ENCODE measurements around the gene PATJ.

The PATJ gene

DNA sequence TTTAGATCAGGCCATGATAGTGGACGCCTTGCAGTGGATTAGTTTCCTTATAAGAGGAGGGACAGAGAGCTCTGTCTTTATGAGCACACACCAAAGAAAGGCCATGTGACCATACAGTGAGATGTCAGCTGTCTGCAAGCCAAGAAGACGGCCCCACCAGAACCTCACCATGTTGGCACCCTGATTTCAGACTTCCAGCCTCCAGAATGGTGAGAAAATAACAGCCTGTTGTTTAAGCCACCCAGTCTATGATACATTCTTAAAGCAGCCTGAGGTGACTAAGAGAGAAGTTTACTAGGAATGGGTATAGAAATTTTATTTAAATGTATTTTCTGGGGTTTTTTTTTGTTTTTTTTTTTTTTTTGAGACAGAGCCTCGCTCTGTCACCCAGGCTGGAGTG, 481.9 kb downstream of the PATJ start:
- Histone ChIP-seq H3K4me2 (ENCODE audit: insufficient read depth, low read length) (no peak overlapping the region), H4K20me1 (ENCODE audit: insufficient read depth, low read length) (no peaks in the 10 kb centered on the region), H3K27ac (ENCODE audit: low read length) (no peak overlapping the region), H3K4me1 (ENCODE audit: insufficient read depth, low read length) (no peaks in the 10 kb centered on the region), H3K36me3 (ENCODE audit: insufficient read depth, low read length) (no peaks in the 10 kb centered on the region), H2AFZ (ENCODE audit: low read depth, low read length) (no peak overlapping the region), H3K9ac (ENCODE audit: low read depth, low read length) (no peak overlapping the region), H3K79me2 (ENCODE audit: insufficient read depth, low read length) (no peaks in the 10 kb centered on the region), H3K27me3 (ENCODE audit: insufficient read depth, low read length, poor library complexity) (no peaks in the 10 kb centered on the region), H3K9me3 (ENCODE audit: insufficient read depth, low read length, severe bottlenecking) (no peaks in the 10 kb centered on the region), H3K4me3 (ENCODE audit: low read depth in 1 of 2, low read length in 2 of 2) (no peak overlapping the region)
- no peak for ATAC-seq (ENCODE audit: insufficient read depth, low read depth)
- DNase-seq: no peak
- TF ChIP-seq, protein P1, sequence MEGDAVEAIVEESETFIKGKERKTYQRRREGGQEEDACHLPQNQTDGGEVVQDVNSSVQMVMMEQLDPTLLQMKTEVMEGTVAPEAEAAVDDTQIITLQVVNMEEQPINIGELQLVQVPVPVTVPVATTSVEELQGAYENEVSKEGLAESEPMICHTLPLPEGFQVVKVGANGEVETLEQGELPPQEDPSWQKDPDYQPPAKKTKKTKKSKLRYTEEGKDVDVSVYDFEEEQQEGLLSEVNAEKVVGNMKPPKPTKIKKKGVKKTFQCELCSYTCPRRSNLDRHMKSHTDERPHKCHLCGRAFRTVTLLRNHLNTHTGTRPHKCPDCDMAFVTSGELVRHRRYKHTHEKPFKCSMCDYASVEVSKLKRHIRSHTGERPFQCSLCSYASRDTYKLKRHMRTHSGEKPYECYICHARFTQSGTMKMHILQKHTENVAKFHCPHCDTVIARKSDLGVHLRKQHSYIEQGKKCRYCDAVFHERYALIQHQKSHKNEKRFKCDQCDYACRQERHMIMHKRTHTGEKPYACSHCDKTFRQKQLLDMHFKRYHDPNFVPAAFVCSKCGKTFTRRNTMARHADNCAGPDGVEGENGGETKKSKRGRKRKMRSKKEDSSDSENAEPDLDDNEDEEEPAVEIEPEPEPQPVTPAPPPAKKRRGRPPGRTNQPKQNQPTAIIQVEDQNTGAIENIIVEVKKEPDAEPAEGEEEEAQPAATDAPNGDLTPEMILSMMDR (IDR thresholded peaks at IDR 0.05; ENCODE audit: borderline replicate concordance, extremely low read depth, low read length, poor library complexity, severe bottlenecking): no peak
- no peak for TF ChIP-seq EZH2 (IDR thresholded peaks at IDR 0.05; ENCODE audit: borderline replicate concordance, low read depth, low read length, severe bottlenecking)

DNA sequence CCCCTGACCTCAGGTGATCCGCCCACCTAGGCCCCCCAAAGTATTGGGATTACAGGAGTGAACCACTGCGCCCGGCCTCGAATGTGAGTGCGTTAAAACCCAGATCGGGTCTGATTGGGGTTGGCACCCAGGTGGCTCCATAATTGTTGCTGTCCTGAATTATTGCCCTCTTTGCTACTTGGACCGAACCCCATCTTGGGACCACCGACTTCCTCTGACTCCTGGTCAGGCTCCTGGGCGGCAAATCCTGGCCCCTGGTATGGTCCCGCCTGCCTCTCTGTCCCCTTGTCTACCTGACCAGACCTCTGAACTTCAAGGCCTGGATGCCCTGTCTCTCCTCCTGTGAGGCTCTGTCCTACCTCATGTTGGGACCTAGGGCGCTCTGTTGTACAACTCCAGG, 485.2 kb downstream of the PATJ start:
- Histone ChIP-seq H3K9me3 (ENCODE audit: insufficient read depth, low read length, severe bottlenecking) (no peaks in the 10 kb centered on the region), H3K79me2 (ENCODE audit: insufficient read depth, low read length) (no peaks in the 10 kb centered on the region), H3K36me3 (ENCODE audit: insufficient read depth, low read length) (no peaks in the 10 kb centered on the region), H3K27ac (ENCODE audit: low read length) (no peak overlapping the region), H3K4me2 (ENCODE audit: insufficient read depth, low read length) (no peak overlapping the region), H2AFZ (ENCODE audit: low read depth, low read length) (no peak overlapping the region), H3K9ac (ENCODE audit: low read depth, low read length) (no peak overlapping the region), H4K20me1 (ENCODE audit: insufficient read depth, low read length) (no peaks in the 10 kb centered on the region), H3K27me3 (ENCODE audit: insufficient read depth, low read length, poor library complexity) (peaks cover 7% of the 10 kb centered on the region), H3K4me1 (ENCODE audit: insufficient read depth, low read length) (no peaks in the 10 kb centered on the region), H3K4me3 (ENCODE audit: low read depth in 1 of 2, low read length in 2 of 2) (no peak overlapping the region)
- DNase-seq: no peak
- no peak for ATAC-seq (ENCODE audit: insufficient read depth, low read depth)
- TF ChIP-seq, protein P1 (IDR thresholded peaks at IDR 0.05; ENCODE audit: borderline replicate concordance, extremely low read depth, low read length, poor library complexity, severe bottlenecking): no peak
- no peak for TF ChIP-seq EZH2 (IDR thresholded peaks at IDR 0.05; ENCODE audit: borderline replicate concordance, low read depth, low read length, severe bottlenecking)

Data from DND-41 (cell line).